HEK293 (cell line): ENCODE measurements around the gene FAM193B.

Source experiments
- CTCF ChIA-PET: fragments of 350-600 bp; formaldehyde crosslinking; extraction: SDS; loops from one replicate; lab custom pipeline; 2021; ENCODE audit warnings: antibody characterized with exemption; lab: Yijun Ruan, JAX
- POLR2A ChIA-PET: fragments of 300-600 bp; formaldehyde crosslinking; extraction: SDS; loops from one replicate; lab custom pipeline; 2020; ENCODE audit warnings: antibody characterized with exemption, inconsistent platforms; lab: Yijun Ruan, JAX
- H3K27ac ChIP-seq: fragments of 200-500 bp; sonication (Bioruptor generic); 2 replicates; pipeline ENCODE4 v1.5.1; 2014; ENCODE audit warnings: low read depth, low read length, control low read depth, inconsistent platforms; ENCODE audit errors: extremely low read depth
- H3K36me3 ChIP-seq, 2 experiments: fragments of 200-500 bp in 1 of 2; sonication (Bioruptor generic) in 1 of 2; 1 replicate in 1 of 2; 2 replicates in 1 of 2; pipeline ENCODE4 v1.5.1; 2014 to 2017; ENCODE audit warnings: inconsistent platforms in 2 of 2, low read length in 2 of 2; ENCODE audit not compliant: control insufficient read depth in 2 of 2, insufficient read depth in 1 of 2
- H3K4me1 ChIP-seq: fragments of 200-500 bp; sonication (Bioruptor generic); 2 replicates; pipeline ENCODE4 v1.5.1; 2014; ENCODE audit warnings: mild to moderate bottlenecking, low read length, inconsistent platforms; ENCODE audit not compliant: control insufficient read depth, insufficient read depth
- H3K4me3 ChIP-seq: 2 replicates; pipeline ENCODE4 v1.5.1; 2011; ENCODE audit warnings: low read depth, mild to moderate bottlenecking, control low read depth, low read length, moderate library complexity
- H3K9me3 ChIP-seq: fragments of 200-500 bp; sonication (Bioruptor generic); 2 replicates; pipeline ENCODE4 v1.5.1; 2014; ENCODE audit warnings: low read depth, low read length, inconsistent platforms; ENCODE audit not compliant: control insufficient read depth, insufficient read depth
- BCL11A ChIP-seq: fragments of 450-650 bp; formaldehyde crosslinking; IDR thresholded peaks from 2 replicates; pipeline ENCODE4 v1.5.1; 2016; ENCODE audit warnings: low read depth, missing biosample characterization, missing genetic modification characterization
- BCL11B ChIP-seq: fragments of 450-650 bp; formaldehyde crosslinking; IDR thresholded peaks from 2 replicates; pipeline ENCODE4 v1.5.1; 2016; ENCODE audit warnings: low read depth, missing biosample characterization, missing genetic modification characterization
- GFI1B ChIP-seq: fragments of 450-650 bp; formaldehyde crosslinking; IDR thresholded peaks from 2 replicates; pipeline ENCODE4 v1.5.1; 2016; ENCODE audit warnings: missing biosample characterization, missing genetic modification characterization
- PRDM10 ChIP-seq: fragments of 450-650 bp; formaldehyde crosslinking; IDR thresholded peaks from 2 replicates; pipeline ENCODE4 v1.5.1; 2016; ENCODE audit warnings: missing biosample characterization, missing genetic modification characterization
- TRIM28 ChIP-seq: IDR thresholded peaks from 2 replicates; pipeline ENCODE4 v1.6.1; 2011; ENCODE audit warnings: low read length, control low read depth, borderline replicate concordance
- ZNF266 ChIP-seq: fragments of 450-650 bp; formaldehyde crosslinking; IDR thresholded peaks from 2 replicates; pipeline ENCODE4 v1.5.1; 2016; ENCODE audit warnings: missing biosample characterization, missing genetic modification characterization, low read depth
- ZNF501 ChIP-seq: fragments of 450-650 bp; formaldehyde crosslinking; IDR thresholded peaks from 2 replicates; pipeline ENCODE4 v1.5.1; 2016; ENCODE audit warnings: missing biosample characterization, missing genetic modification characterization
- ZNF514 ChIP-seq: fragments of 450-650 bp; formaldehyde crosslinking; IDR thresholded peaks from 2 replicates; pipeline ENCODE4 v1.5.1; 2016; ENCODE audit warnings: missing biosample characterization, missing genetic modification characterization
- ZNF521 ChIP-seq: fragments of 450-650 bp; formaldehyde crosslinking; IDR thresholded peaks from 2 replicates; pipeline ENCODE4 v1.5.1; 2017; ENCODE audit warnings: missing biosample characterization, mild to moderate bottlenecking, missing genetic modification characterization
- ZNF843 ChIP-seq: fragments of 450-650 bp; formaldehyde crosslinking; IDR thresholded peaks from 2 replicates; pipeline ENCODE4 v1.5.1; 2016; ENCODE audit warnings: missing biosample characterization, missing genetic modification characterization
- ZSCAN30 ChIP-seq: fragments of 450-650 bp; IDR thresholded peaks from 2 replicates; pipeline ENCODE4 v1.5.1; 2018; ENCODE audit warnings: missing biosample characterization, mild to moderate bottlenecking, missing genetic modification characterization, moderate library complexity
- ZSCAN4 ChIP-seq: fragments of 450-650 bp; formaldehyde crosslinking; IDR thresholded peaks from 2 replicates; pipeline ENCODE4 v1.5.1; 2017; ENCODE audit warnings: missing biosample characterization, missing genetic modification characterization
- TF ChIP-seq, protein P1 (sequence below): fragments of 450-650 bp; formaldehyde crosslinking; IDR thresholded peaks from 2 replicates; pipeline ENCODE4 v1.5.1; 2016; ENCODE audit warnings: missing biosample characterization, missing genetic modification characterization
- TF ChIP-seq, protein P2 (sequence below): fragments of 450-650 bp; IDR thresholded peaks from 2 replicates; pipeline ENCODE4 v1.5.1; 2018; ENCODE audit warnings: missing biosample characterization, missing genetic modification characterization

FAM193B gene

GRCh38 chr5:177520916-177521513 is 33.3 kb downstream of the FAM193B start:
- Histone ChIP-seq H3K27ac (no peak overlapping the region), H3K4me1 (no peaks in the 10 kb centered on the region; the same call in 1 of the 2 replicates), H3K4me3 (no peak overlapping the region), H3K9me3 (no peaks in the 10 kb centered on the region), H3K36me3 (peaks cover 3 to 61% of the 10 kb centered on the region in 2 experiments)
- ChIA-PET CTCF (interaction anchor here (0.5 to 2.2 kb wide), 5 partner anchors 10 to 25 kb away, joined by 3 to 8 read pairs (median 3); no protein-coding TSS in a partner anchor), POLR2A (interaction anchor here (1.4 kb wide), 1 partner anchor 24 kb away, joined by 8 read pairs; the partner anchor contains the start of gene PDLIM7)
- TF ChIP-seq PRDM10 (tag by site-specific recombination) (no peak), TRIM28 (no peak), ZSCAN4 (tag by site-specific recombination) (no peak), ZNF501 (tag by site-specific recombination) (no peak), BCL11A (no peak), ZSCAN30 (no peak), ZNF514 (tag by site-specific recombination) (no peak), ZNF266 (tag by site-specific recombination) (no peak), BCL11B (tag by site-specific recombination) (no peak)
- TF ChIP-seq, protein P1, sequence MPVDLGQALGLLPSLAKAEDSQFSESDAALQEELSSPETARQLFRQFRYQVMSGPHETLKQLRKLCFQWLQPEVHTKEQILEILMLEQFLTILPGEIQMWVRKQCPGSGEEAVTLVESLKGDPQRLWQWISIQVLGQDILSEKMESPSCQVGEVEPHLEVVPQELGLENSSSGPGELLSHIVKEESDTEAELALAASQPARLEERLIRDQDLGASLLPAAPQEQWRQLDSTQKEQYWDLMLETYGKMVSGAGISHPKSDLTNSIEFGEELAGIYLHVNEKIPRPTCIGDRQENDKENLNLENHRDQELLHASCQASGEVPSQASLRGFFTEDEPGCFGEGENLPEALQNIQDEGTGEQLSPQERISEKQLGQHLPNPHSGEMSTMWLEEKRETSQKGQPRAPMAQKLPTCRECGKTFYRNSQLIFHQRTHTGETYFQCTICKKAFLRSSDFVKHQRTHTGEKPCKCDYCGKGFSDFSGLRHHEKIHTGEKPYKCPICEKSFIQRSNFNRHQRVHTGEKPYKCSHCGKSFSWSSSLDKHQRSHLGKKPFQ (tag by site-specific recombination), result no peak
- TF ChIP-seq, protein P2, sequence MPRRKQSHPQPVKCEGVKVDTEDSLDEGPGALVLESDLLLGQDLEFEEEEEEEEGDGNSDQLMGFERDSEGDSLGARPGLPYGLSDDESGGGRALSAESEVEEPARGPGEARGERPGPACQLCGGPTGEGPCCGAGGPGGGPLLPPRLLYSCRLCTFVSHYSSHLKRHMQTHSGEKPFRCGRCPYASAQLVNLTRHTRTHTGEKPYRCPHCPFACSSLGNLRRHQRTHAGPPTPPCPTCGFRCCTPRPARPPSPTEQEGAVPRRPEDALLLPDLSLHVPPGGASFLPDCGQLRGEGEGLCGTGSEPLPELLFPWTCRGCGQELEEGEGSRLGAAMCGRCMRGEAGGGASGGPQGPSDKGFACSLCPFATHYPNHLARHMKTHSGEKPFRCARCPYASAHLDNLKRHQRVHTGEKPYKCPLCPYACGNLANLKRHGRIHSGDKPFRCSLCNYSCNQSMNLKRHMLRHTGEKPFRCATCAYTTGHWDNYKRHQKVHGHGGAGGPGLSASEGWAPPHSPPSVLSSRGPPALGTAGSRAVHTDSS (tag by site-specific recombination), result no peak

GRCh38 chr5:177520271-177520670 is 34.1 kb downstream of the FAM193B start:
- ChIA-PET CTCF (interaction anchor here (0.8 to 2.2 kb wide), 3 partner anchors 19 to 1329 kb away, joined by 5 to 8 read pairs (median 5); no protein-coding TSS in a partner anchor), POLR2A (interaction anchor here (1.4 kb wide), 1 partner anchor 23 kb away, joined by 8 read pairs; the partner anchor contains the start of gene PDLIM7)
- Histone ChIP-seq H3K4me1 (no peaks in the 10 kb centered on the region; the same call in 1 of the 2 replicates), H3K27ac (no peak overlapping the region), H3K9me3 (no peaks in the 10 kb centered on the region), H3K4me3 (no peak overlapping the region), H3K36me3 (peaks cover 3 to 61% of the 10 kb centered on the region in 2 experiments)
- TF ChIP-seq ZNF521 (no peak), ZNF843 (tag by site-specific recombination) (no peak), GFI1B (tag by site-specific recombination) (no peak)
